K562 (cell line): ENCODE measurements around the gene GLIS1. TPM values are rescaled to one million over a fixed set of nuclear protein-coding genes. Genes with fewer than 3 reads are reported as not detected.

Source experiments
- ATAC-seq: fragments of 200-7000 bp; cut with Tn5 transposase; 3 replicates; pipeline ENCODE4 v1.9.1; 2020; ENCODE audit warnings: moderate library complexity
- BruUV-seq: library from RNA; stranded (reverse); fragments of 400-500 nt; replicated peaks from 2 replicates; lab custom pipeline; 2021; lab: Mats Ljungman, UMichigan
- CTCF ChIA-PET: fragments of 300-600 bp; formaldehyde crosslinking; extraction: SDS; loops from one replicate; lab custom pipeline; 2021; ENCODE audit warnings: low intra/inter-chr PET ratio; lab: Yijun Ruan, JAX
- POLR2A ChIA-PET: fragments of 300-600, 350-650 bp; sonication (Branson Sonifier 250); formaldehyde crosslinking; extraction: SDS; loops from one replicate; lab custom pipeline; 2021; ENCODE audit warnings: antibody characterized with exemption, inconsistent platforms; lab: Yijun Ruan, JAX
- DNase-seq, 4 experiments: peaks; one replicate each; pipeline versions ENCODE4 v3.0.0 to v3.0.0-alpha.2; 2011 to 2018; ENCODE audit warnings: low spot score in 3 of 4, mixed read lengths in 3 of 4; ENCODE audit errors: extremely low read depth in 1 of 4
- FAIRE-seq: peaks from 2 replicates; lab custom pipeline; 2011; peaks lifted over from hg19 to GRCh38; lab: Jason Lieb, UNC
- H2AFZ ChIP-seq: 2 replicates; pipeline ENCODE4 v1.6.0; 2011; ENCODE audit warnings: low read depth, low read length, control low read depth, inconsistent platforms
- H3K27ac ChIP-seq: fragments of 200-600 bp; 3 replicates; pipeline ENCODE4 v1.8.0; 2011; ENCODE audit warnings: low read depth, mild to moderate bottlenecking, control low read depth, inconsistent platforms, low read length, moderate library complexity, mixed read lengths; ENCODE audit errors: extremely low read depth
- H3K27me3 ChIP-seq, 2 experiments: fragments of 300-600 bp in 1 of 2; 2 replicates in 1 of 2; 3 replicates in 1 of 2; pipeline versions ENCODE4 v1.6.0 to v1.8.0; 2011; ENCODE audit warnings: inconsistent platforms in 2 of 2, low read length in 2 of 2, mild to moderate bottlenecking in 1 of 2, mixed read lengths in 1 of 2, moderate library complexity in 1 of 2; ENCODE audit not compliant: control insufficient read depth in 2 of 2, insufficient read depth in 2 of 2
- H3K36me3 ChIP-seq: fragments of 300-600 bp; 3 replicates; pipeline ENCODE4 v1.8.0; 2011; ENCODE audit warnings: mild to moderate bottlenecking, low read length, inconsistent platforms; ENCODE audit not compliant: control insufficient read depth, insufficient read depth
- H3K4me1 ChIP-seq, 2 experiments: fragments of 200-600 bp in 1 of 2; replicated peaks in 1 of 2; 2 replicates in 1 of 2; 3 replicates in 1 of 2; pipeline versions ENCODE4 v1.5.1 to v1.8.0; 2011; ENCODE audit warnings: inconsistent platforms in 2 of 2, low read length in 2 of 2, mild to moderate bottlenecking in 1 of 2, mixed read lengths in 1 of 2, moderate library complexity in 1 of 2; ENCODE audit not compliant: control insufficient read depth in 2 of 2, insufficient read depth in 2 of 2
- H3K4me2 ChIP-seq: 2 replicates; pipeline ENCODE4 v1.6.1; 2011; ENCODE audit warnings: low read length, control low read depth, inconsistent platforms, mixed read lengths; ENCODE audit not compliant: insufficient read depth
- H3K4me3 ChIP-seq: fragments of 200-600 bp; sonication (generic), shearing (Covaris generic); 2 replicates; pipeline ENCODE4 v1.5.1; 2016; ENCODE audit warnings: control low read depth, inconsistent platforms
- H3K79me2 ChIP-seq: fragments of 200-600 bp; 3 replicates; pipeline ENCODE4 v1.8.0; 2011; ENCODE audit warnings: low read length, inconsistent platforms; ENCODE audit not compliant: control insufficient read depth, insufficient read depth
- H3K9ac ChIP-seq, 2 experiments: 2 replicates each; pipeline versions ENCODE4 v1.6.0 to v1.6.1; 2011; ENCODE audit warnings: low read depth in 2 of 2, low read length in 2 of 2, control low read depth in 1 of 2, inconsistent platforms in 1 of 2, mild to moderate bottlenecking in 1 of 2, mixed read lengths in 1 of 2; ENCODE audit not compliant: insufficient read depth in 1 of 2
- H3K9me1 ChIP-seq: one replicate; pipeline ENCODE4 v1.6.0; 2011; ENCODE audit warnings: inconsistent platforms, mild to moderate bottlenecking, low read length, moderate library complexity; ENCODE audit not compliant: control insufficient read depth, insufficient read depth
- H3K9me3 ChIP-seq: replicated peaks from 2 replicates; pipeline ENCODE4 v1.5.1; 2011; ENCODE audit warnings: low read depth, low read length, inconsistent platforms; ENCODE audit not compliant: control insufficient read depth, insufficient read depth
- H4K20me1 ChIP-seq: replicated peaks from 2 replicates; pipeline ENCODE4 v1.6.1; 2011; ENCODE audit warnings: low read length, inconsistent platforms, mixed read lengths; ENCODE audit not compliant: control insufficient read depth, insufficient read depth
- CAMTA2 ChIP-seq: fragments of 250-450 bp; sonication (Bioruptor Pico); conservative IDR thresholded peaks from 2 replicates; pipeline ENCODE4 v1.5.1; 2022
- CGGBP1 ChIP-seq: fragments of 250-450 bp; sonication (Bioruptor Pico); IDR thresholded peaks from 2 replicates; pipeline ENCODE4 v1.9.0; 2021; ENCODE audit warnings: mild to moderate bottlenecking
- CXXC5 ChIP-seq: fragments of 250-450 bp; sonication (Bioruptor Pico); IDR thresholded peaks from 2 replicates; pipeline ENCODE4 v1.8.0; 2022; ENCODE audit warnings: inconsistent platforms, mild to moderate bottlenecking, moderate library complexity
- E2F5 ChIP-seq: sonication (generic); formaldehyde crosslinking; IDR thresholded peaks from 2 replicates; pipeline ENCODE4 v1.8.0; 2022; ENCODE audit warnings: mild to moderate bottlenecking, missing genetic modification reagents
- E2F6 ChIP-seq, 2 experiments: IDR thresholded peaks; 2 replicates each; pipeline ENCODE4 v1.6.1; 2011; ENCODE audit warnings: borderline replicate concordance in 1 of 2, control low read depth in 1 of 2, low read depth in 1 of 2, low read length in 1 of 2, mild to moderate bottlenecking in 1 of 2, mixed read lengths in 1 of 2, moderate library complexity in 1 of 2; ENCODE audit not compliant: insufficient read depth in 1 of 2, insufficient read length in 1 of 2, poor library complexity in 1 of 2, severe bottlenecking in 1 of 2; ENCODE audit errors: extremely low read depth in 1 of 2
- EWSR1 ChIP-seq: fragments of 450-650 bp; IDR thresholded peaks from 2 replicates; pipeline ENCODE4 v1.6.1; 2018; ENCODE audit warnings: borderline replicate concordance, mild to moderate bottlenecking, low read depth, moderate library complexity; ENCODE audit not compliant: partially characterized antibody
- FOSL1 ChIP-seq: fragments of 200-800 bp; sonication (Bioruptor generic); conservative IDR thresholded peaks from 2 replicates; pipeline ENCODE4 v1.6.1; 2016; ENCODE audit warnings: missing genetic modification characterization, missing compliant biosample characterization
- LEF1 ChIP-seq: fragments of 450-650 bp; IDR thresholded peaks from 2 replicates; pipeline ENCODE4 v1.6.1; 2016; ENCODE audit warnings: mild to moderate bottlenecking
- MCM7 ChIP-seq, 2 experiments: fragments of 450-650 bp; IDR thresholded peaks; 2 replicates each; pipeline ENCODE4 v1.6.1; 2016 to 2018
- PHF8 ChIP-seq: fragments of 200-600 bp; sonication (generic); IDR thresholded peaks from 2 replicates; pipeline ENCODE4 v1.6.1; 2012; ENCODE audit warnings: mixed run types, mild to moderate bottlenecking, inconsistent platforms, low read length, moderate library complexity, borderline replicate concordance
- RBM39 ChIP-seq: fragments of 200-400 bp; formaldehyde crosslinking; optimal IDR thresholded peaks from 2 replicates; pipeline ENCODE3; 2018; ENCODE audit warnings: low read depth, low read length
- ZBTB9 ChIP-seq: fragments of 450-650 bp; formaldehyde crosslinking; IDR thresholded peaks from 2 replicates; pipeline ENCODE4 v1.4.0; 2020; ENCODE audit warnings: mild to moderate bottlenecking, moderate library complexity
- ZNF274 ChIP-seq: IDR thresholded peaks from 2 replicates; pipeline ENCODE4 v1.6.1; 2011; ENCODE audit warnings: low read depth, mild to moderate bottlenecking, low read length, moderate library complexity, borderline replicate concordance
- ZNF592 ChIP-seq: fragments of 450-650 bp; IDR thresholded peaks from 2 replicates; pipeline ENCODE4 v1.6.1; 2017; ENCODE audit warnings: antibody characterized with exemption, mild to moderate bottlenecking
- WGBS: fragments of 100-300 bp; shearing (Covaris generic); methylation state at CpG from one replicate; pipeline ENCODE4 v1.1.6; 2016; ENCODE audit warnings: low coverage, mixed read lengths; ENCODE audit not compliant: insufficient coverage; ENCODE audit errors: missing lambda C conversion rate; 5-methylcytosine and 5-hydroxymethylcytosine counted together
- in situ Hi-C: fragments of 300-500 bp; cut with MboI; formaldehyde crosslinking; loops from 4 replicates; pipeline ENCODE4 v1.15.0; 2018; ENCODE audit warnings: inconsistent platforms, mixed read lengths
- intact Hi-C: fragments of 100-400 bp; cut with micrococcal nuclease; formaldehyde crosslinking; loops from 2 replicates; pipeline ENCODE4 v1.14.2; 2022
- polyA plus RNA-seq, 8 experiments: library from polyadenylated mRNA; depleted of rRNA in 4 of 8; stranded (reverse) in 5 of 8; unstranded in 3 of 8; fragments of >200 nt; fragmentation: Nextera tagmentation in 2 of 8; fragmentation: Illumina TruSeq in 1 of 8; extraction: Ambion mirVana in 2 of 8; extraction: Trizol in 1 of 8; gene quantifications; 2 replicates each; pipeline versions ENCODE4 v1.2.1 to v1.2.3, GENCODE V29; 2011 to 2014; ENCODE audit warnings: inconsistent platforms in 1 of 8, missing spikeins in 1 of 8
- total RNA-seq, 7 experiments: library from RNA; depleted of rRNA in 6 of 7; stranded (reverse); fragments of >200 nt in 6 of 7; fragmentation: Illumina TruSeq in 2 of 7; extraction: Trizol in 2 of 7; gene quantifications; 2 replicates each; pipeline versions ENCODE4 v1.2.1 to v1.2.3, GENCODE V29; 2011 to 2021; ENCODE audit warnings: low replicate concordance in 1 of 7

Gene GLIS1
- total and polyA plus RNA-seq, 9 of the 15 experiments (the other 6 are each of a cell fraction or from before 2014, with no cell fraction given) = not detected

- H3K9me3 ChIP-seq = no peaks in the 10 kb centered on the region
- no peak overlapping the region for H3K27ac ChIP-seq
- H3K4me3 ChIP-seq = no peak overlapping the region
- ATAC-seq (no peak), DNase-seq (no peak)
- no peaks in the 10 kb centered on the region for H3K79me2 ChIP-seq
- ChIA-PET CTCF (no interaction called here), POLR2A (no interaction called here)
- H2AFZ ChIP-seq = no peak overlapping the region
- 0% methylated on average over 6 of the region's 6 CpGs for WGBS
- no peaks in the 10 kb centered on the region for H3K9me1 ChIP-seq
- in situ Hi-C loops = no loop called here
- no peaks in the 10 kb centered on the region for H3K36me3 ChIP-seq
- no peak overlapping the region for H3K4me2 ChIP-seq
- peaks cover 11 to 56% of the 10 kb centered on the region in 2 experiments for H3K27me3 ChIP-seq
- TF ChIP-seq E2F6 (IDR thresholded peaks at IDR 0.05; ENCODE audit: borderline replicate concordance in 1 of 2, extremely low read depth in 1 of 2, insufficient read depth in 1 of 2, insufficient read length in 1 of 2, low read depth in 1 of 2, low read length in 1 of 2, poor library complexity in 1 of 2, severe bottlenecking in 1 of 2) (no peak), PHF8 (no peak), ZBTB9 (no peak), CGGBP1 (CRISPR knock-in tag) (no peak), LEF1 (no peak), EWSR1 (no peak), ZNF592 (no peak), CAMTA2 (CRISPR knock-in tag) (no peak), MCM7 (IDR thresholded peaks at IDR 0.05) (no peak), E2F5 (no peak), RBM39 (no peak), FOSL1 (tag) (no peak), CXXC5 (CRISPR knock-in tag) (no peak), ZNF274 (no peak)
- TF ChIP-seq, all 486 proteins: peak for 0
- H3K9ac ChIP-seq = no peak overlapping the region
- FAIRE-seq = no peak
- H4K20me1 ChIP-seq = peaks cover 19% of the 10 kb centered on the region
- no TSS peak for BruUV-seq
- intact Hi-C loops = no loop called here
- no peaks in the 10 kb centered on the region for H3K4me1 ChIP-seq
Observed at GRCh38 chr1:53536606-53537005, 202.4 kb downstream of the GLIS1 start.
